HG03064 (cell line): Measurements from ENCODE around the gene CTSV.
"Not testable (repeated sequence)": the region's sequence is repeated elsewhere in the genome, so short reads cannot be mapped to it uniquely, and the experiment has no call there.

ENCODE experiments used
- ATAC-seq: cut with Tn5 transposase; IDR thresholded peaks from one replicate; pipeline ENCODE4 v1.9.1; 2021; ENCODE audit warnings: low read depth; ENCODE audit not compliant: unreplicated experiment

CTSV gene

DNA sequence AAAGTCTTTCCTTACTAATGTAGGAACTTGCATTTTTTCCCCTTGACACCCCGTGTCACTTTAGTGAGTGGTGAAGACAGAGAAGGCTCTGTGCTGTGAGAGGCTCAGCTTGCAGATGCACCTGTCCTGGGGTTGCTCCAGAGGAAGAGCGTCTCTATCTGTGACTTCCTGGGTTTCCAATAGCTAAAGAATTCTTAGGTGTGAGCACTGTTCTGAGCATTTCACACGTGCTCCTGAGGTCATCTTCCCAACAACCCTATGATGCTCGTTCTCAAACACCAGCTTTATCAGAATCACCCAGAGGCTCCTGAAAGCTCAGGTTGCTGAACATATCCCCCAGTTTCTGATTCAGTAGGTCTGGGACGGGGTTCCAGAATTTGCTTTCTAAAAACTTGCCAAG is 6.4 kb upstream of the CTSV start:
- no peak for ATAC-seq

DNA sequence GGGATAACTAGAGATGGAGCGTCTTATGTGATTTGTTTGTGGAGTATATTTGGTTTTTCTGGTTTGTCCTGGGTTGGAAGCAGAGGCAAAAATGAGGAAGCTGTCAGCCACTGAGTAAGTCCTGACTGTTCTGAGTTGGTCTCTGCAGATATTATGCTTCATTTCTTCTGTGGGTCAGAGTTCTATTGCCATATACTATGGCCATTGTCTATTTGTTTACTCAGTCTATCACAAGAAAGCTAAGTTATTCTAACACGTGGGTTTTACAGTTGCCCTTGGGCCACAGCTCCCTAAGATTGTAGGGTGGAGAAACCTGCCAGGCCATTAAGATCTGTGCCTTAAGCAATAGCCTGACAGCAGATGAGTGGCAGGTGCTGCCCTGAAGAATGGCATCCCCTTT is 3.0 kb upstream of the CTSV start:
- no peak for ATAC-seq

DNA sequence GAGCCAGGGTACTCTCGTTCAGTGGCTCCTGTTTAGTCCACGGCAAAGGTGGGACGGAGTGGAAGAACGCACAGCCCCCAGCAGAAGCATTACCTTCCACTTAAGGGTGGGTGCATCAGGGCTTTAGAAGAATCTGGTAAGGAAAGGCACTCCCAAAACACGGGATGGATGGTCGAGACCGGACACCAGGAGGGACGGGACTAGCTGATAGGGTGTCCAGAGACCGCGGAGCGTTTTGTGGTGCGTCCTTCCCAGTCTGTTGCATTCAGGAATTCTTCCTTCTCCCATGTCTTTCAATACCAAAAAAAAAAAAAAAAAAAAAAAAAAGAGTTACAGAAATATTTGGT is 545 bp upstream of the CTSV start:
- ATAC-seq = no peak

DNA sequence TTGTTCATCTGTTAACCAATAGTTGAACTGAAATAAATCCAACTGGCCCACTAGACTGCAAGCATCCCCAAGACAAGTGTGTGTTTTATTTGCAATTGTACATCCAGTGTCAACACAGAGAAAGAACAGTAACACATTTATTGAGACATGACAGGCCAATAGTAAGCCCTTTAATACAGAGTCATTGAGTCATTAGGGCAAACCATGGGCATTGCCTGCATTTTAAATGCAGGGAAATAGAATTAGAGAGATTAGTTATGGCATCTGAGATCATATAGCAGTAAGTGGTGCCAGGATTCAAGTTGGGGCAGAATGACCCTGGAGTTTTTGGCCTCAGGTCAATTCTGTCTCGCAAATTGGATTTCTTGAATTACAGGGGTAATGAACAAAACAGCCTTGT is 15.4 kb downstream of the CTSV start:
- not testable (repeated sequence) for ATAC-seq

DNA sequence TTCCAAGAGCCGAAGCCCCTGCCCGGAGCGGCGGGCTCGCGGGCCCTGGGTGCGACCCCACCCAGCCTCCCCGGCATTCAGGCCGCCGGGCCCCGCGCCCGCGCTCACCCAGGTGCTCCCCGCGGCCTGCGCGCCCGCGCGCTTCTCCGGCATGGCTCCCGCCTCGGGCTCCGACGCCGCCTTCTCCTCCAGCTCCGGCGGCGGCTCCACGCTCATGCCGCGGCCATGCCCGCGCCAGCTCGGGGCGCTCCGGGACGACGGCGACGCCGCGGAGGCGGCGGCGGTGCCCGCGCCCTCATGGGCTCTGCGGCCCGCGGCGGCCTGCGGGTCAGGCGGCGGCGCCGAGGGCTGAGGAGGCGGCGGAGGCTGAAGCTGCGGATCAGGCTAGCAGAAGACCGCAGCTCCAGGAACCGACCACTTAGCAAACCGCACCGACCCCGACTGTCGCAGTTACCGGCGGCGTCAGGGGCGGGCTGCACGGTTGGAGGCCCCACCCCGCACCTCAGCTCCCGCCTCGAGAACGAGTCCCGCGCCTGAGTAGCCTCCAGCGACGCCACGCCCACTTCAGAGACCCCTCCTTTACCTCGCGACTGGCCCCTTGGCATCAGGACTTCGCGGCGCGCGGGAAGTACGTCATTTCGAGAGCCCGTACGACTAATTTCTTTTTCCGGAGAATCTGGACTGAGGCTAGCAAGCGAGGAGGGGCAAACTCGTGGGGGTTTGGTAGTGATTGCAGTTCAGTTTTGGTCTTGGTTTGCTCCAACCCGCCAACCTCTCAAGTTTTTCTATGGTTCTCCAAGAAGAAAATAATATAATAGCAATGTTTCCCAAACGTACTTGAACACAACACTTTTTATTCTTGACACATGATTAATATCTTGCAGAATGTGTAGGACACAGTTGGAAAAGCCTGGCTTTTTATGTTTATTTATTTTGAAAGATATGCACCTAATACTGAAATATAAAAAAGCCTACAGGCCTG is 25.5 kb downstream of the CTSV start:
- ATAC-seq = peak; percentile 70

DNA sequence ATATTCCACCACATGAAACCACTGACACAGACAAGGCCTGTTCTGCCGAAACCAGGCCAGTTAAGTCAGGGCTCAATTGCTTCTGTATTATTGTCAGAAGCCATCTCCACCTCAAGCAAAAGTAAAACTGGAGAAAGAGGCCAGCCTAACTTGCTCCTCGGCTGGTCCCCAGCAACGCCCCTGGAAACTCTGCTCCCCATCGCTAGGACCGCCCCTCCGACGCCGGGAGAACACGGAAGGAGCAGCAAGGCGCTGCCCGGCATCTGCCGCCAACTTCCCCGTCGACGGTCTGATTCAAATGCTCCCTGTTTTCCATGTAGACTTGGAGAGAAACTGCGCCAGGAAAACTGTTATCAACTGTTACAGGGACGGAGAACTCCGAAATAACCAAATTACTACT is 26.3 kb downstream of the CTSV start:
- ATAC-seq = peak; percentile 59

DNA sequence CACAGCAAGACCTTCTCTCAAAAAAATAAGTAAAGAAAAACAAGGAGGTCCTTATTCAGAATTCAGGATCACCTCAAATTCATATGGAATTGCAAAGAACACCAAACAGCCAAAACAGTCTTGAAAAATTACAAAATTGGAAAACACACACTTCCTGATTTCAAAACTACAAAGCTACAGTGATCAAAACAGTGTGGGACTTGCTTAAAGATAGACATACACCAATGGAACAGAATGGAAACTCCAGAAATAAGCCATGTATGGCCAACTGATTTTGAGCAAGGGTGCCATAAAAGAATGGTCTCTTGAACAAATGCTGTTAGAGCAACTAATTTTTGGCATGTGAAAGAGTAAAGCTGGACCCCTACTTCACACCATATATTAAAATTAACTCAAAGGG is 36.7 kb downstream of the CTSV start:
- ATAC-seq = not testable (repeated sequence)

DNA sequence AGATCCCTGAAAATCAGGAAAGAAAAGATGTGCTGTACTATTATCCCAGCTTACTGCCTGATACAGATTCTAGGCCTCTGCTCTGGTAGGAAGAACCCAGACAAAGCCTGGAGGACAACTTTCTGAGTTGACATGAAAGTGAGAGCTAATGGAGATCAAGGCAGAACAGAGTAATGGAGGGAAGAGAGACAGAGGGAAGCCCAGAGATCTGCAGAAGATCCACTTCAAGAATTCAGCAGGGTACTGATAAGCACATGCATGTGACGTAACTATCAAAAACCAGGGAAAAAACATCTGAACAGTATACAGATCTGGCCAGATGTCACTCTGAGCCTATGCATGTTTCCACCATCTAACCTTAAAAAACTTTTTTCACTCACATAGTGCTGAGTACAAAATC is 37.6 kb downstream of the CTSV start:
- ATAC-seq = not testable (repeated sequence)

DNA sequence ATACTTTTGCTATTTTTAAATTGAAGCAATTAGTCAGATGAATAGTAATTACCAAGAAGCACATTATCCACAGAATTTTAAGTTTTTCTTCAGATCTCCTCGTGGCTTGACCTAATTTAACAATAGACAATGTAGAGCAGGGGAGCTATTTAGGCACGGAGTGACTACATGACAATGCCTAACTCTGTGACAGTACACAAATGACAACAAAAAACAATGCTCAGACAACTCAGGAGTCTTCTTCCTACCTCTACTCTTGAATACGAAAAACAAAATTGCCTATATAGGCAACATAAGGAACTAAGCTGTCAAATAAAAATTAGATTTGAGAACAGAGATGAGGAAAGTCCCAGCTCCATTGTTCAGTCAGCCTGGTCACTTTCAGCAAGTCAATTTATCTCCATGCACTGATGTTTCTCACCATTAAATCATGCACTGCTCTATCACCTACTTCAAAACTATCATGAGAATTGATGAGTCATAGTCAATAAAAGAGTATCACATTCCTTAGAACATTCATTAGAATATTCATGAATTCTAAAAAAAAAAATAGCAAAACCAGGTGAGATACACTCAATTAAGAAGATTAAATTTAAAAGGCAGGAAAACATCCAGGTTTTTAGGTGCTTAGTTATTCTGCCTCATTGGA is 38.7 kb downstream of the CTSV start:
- ATAC-seq = not testable (repeated sequence)

DNA sequence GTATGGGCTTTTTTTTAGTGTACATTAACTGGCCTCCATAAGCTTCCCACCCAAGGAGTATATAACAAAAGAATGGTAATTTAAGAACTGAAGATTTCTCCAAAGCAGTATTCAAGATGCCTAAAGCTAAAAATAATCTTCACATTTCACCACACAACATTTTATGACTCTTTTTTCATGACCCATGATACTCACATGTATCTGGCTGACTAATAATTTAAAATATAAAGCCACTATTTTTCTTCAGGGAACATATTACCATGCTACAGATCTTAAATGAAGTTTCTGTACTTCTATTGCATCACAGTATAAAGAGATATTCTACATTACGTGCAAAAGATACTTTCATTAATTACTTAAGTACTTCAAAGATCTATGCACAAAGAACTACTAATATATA is 39.2 kb downstream of the CTSV start:
- not testable (repeated sequence) for ATAC-seq

DNA sequence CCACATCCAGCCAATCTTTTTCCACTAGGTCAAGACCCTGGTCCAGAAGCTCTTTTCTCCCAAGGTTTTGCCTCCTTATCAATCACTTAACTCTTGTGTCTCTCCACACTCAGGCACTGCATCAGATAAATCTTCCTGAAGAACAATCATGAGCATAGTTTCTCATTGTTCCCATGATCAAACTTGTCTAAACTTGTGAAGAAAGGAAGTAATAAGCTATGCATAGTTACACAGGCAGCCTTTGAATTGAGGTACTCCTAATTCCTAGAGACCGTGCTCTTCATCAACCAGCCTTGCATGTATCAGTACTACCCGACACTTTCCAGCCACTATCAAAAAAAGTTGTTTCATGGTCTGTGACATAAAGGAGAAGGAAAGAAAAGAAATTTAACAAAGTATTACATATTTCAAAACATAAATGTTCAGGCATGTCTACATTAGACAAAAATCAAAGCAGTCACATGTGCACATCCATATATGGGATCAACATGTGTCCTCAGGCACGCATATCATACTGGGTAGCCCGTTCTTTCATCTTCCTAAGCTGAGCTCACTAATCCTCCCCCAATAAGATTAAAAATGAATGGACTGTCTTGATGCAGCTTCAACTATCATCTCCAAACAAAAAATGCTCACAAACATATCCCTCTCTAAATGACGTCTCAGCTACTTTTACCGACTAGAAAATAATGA is 41.8 kb downstream of the CTSV start:
- ATAC-seq = not testable (repeated sequence)

DNA sequence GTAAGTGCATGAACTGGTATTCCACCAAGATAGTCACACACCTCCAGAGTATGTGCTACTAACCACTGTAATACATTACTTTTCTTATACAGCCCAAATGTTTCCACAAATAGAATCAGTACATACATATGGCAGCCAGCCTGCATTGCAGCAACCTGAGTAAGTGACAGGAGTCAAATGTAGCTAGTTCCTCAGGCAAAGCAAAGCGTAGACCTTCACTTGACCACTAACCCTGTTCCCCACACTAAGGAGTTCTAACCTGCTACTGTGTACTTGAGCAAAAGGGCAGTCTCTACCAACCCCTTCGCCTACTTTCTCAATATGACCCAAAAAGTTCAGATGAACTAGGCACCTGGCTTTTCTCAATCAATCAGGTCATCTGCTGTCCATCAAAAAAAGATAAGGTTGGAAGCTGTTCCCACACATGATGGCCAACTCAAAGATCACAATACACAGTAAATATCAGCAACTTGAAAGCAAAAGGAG is 44.4 kb downstream of the CTSV start:
- not testable (repeated sequence) for ATAC-seq

DNA sequence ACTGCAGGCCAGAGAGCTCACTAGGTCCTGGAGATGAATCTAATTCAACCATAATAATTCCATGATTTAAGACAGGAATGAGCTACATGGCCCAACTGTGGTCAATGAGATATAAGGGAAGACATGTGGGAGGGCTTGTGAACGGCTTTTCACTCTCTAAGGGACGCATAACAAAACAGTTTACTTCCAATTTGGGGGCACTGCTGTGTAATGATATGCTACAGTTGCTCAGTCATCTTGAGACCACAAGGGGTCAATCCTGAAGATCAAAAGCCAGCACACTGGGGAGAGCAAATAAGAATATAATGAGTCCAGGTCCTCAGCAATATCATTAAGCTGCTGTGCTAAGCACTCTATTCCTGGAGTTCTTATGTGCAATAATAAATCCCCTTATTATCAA is 46.6 kb downstream of the CTSV start:
- ATAC-seq = not testable (repeated sequence)

DNA sequence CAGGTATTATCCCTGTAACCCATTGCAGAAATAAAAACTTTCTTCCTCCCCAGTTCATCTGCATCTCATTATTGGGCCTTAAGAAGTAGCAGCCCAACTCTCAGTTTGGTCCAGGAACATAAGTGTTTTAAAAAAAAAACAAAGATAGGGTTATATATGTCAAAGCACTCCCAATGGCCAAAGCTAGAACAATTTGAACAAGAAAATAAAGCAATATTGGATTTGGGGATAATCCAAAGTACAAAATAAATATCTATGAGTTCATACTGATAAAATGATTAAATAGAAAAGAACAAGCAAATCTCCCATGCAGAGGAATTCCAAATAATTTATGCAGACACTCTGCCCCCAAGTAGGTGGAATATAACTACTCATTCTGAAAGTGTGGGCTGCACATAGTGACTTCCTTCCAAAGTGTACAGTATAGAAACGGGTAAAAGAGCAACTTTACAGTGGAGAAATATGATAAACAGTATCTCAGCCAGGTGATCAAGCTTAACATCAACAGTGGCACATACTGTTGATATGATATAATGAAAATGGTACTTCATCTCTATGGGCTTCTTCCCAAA is 49.1 kb downstream of the CTSV start:
- not testable (repeated sequence) for ATAC-seq

DNA sequence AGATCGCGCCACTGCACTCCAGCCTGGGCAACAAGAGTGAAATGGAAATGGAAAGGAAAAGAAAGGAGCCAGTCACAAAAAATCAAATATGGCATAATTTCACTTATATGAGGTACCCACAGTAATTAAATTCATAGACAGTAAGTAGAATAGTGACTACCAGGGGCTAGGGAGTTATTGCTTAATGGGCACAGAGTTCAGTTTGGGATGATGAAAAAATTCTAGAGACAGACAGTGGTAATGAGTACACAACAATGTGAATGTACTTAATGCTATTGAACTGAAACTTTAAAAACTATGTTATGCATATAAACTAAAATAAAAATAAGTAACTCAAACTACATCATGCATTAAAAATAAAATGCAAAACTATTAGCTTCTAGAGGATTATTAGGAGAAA is 54.1 kb downstream of the CTSV start:
- not testable (repeated sequence) for ATAC-seq

DNA sequence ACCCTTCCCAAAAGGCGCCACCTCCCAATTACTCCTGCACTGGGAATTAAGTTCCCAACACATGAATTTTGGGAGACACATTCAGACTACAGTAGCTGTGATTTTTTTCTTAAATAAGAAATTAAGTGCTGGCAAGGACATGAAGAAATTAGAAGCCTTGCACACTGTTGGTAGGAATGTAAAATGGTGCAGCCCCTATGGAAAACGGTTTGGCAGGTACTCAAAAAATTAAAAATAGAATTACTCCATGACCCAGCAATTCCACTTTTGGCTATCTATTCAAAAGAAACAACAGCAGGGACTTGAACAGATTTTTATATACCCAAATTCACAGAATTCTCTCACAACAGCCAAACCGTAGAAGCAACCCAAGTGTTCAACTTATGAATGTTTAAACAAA is 54.8 kb downstream of the CTSV start:
- ATAC-seq = not testable (repeated sequence)

DNA sequence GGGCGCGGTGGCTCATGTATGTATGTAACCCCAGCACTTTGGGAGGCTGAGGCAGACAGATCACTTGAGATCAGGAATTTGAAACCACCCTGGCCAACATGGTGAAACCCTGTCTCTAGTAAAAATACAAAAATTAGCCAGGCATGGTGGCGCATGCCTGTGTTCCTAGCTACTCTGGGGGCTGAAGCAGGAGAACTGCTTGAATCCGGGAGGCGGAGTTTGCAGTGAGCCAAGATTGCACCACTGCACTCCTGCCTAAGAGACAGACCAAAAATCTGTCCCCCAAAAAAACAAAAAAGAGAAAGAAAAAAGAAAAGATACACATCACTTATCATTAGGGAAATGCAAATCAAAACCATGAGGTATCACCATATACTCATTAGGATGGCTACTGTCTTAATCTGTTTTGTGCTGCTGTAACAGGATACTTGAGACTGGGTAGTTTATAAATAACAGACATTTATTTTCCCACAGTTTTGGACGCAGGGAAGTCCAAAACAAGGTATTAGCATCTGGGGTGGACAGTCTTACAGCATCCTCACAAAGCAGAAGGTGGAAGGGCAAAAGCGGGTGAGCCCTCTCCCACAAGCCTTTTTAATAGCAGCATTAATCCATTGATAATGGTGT is 55.3 kb downstream of the CTSV start:
- not testable (repeated sequence) for ATAC-seq
